Endothelial cell (in vitro differentiated cells): ENCODE data around the gene CDC42. TPM values are rescaled to one million over a fixed set of nuclear protein-coding genes. Genes with fewer than 3 reads are reported as not detected.
"Not testable (repeated sequence)": the region's sequence is repeated elsewhere in the genome, so short reads cannot be mapped to it uniquely, and the experiment has no call there.

Source experiments
- DNase-seq: peaks from one replicate; pipeline ENCODE4 v3.0.0; 2021; ENCODE audit warnings: low spot score
- H3K27ac Mint-ChIP-seq: one replicate; pipeline ENCODE4 v1.8.0; 2021; ENCODE audit warnings: mixed read lengths, inconsistent platforms; ENCODE audit not compliant: unreplicated experiment
- H3K27me3 Mint-ChIP-seq: one replicate; pipeline ENCODE4 v1.8.0; 2021; ENCODE audit warnings: mild to moderate bottlenecking, moderate library complexity, mixed read lengths, inconsistent platforms; ENCODE audit not compliant: unreplicated experiment
- H3K36me3 Mint-ChIP-seq: one replicate; pipeline ENCODE4 v1.8.0; 2021; ENCODE audit warnings: mild to moderate bottlenecking, low read depth, mixed read lengths, inconsistent platforms; ENCODE audit not compliant: unreplicated experiment
- H3K4me1 Mint-ChIP-seq: one replicate; pipeline ENCODE4 v1.8.0; 2021; ENCODE audit warnings: mild to moderate bottlenecking, mixed read lengths, inconsistent platforms; ENCODE audit not compliant: unreplicated experiment
- H3K4me3 Mint-ChIP-seq: one replicate; pipeline ENCODE4 v1.8.0; 2021; ENCODE audit warnings: mild to moderate bottlenecking, mixed read lengths, inconsistent platforms; ENCODE audit not compliant: unreplicated experiment
- H3K9me3 Mint-ChIP-seq: one replicate; pipeline ENCODE4 v1.8.0; 2021; ENCODE audit warnings: mixed read lengths, inconsistent platforms; ENCODE audit not compliant: unreplicated experiment
- total RNA-seq: library from RNA; stranded (reverse); fragmentation: NEBNext Ultra II Directional; extraction: Animal tissue kit (Norgen Biotek cat#: 25700); gene quantifications from one replicate; pipeline ENCODE4 v1.2.1, GENCODE V29; 2021; ENCODE audit not compliant: unreplicated experiment
- TF ChIP-seq, protein P1 (sequence below): fragments of 200-600 bp; sonication (generic); IDR thresholded peaks from one replicate; pipeline ENCODE4 v1.5.0; 2021; ENCODE audit warnings: antibody characterized with exemption; ENCODE audit not compliant: unreplicated experiment

CDC42 gene
- total RNA-seq, 1 donor from 2014 or later: 370 TPM

DNA sequence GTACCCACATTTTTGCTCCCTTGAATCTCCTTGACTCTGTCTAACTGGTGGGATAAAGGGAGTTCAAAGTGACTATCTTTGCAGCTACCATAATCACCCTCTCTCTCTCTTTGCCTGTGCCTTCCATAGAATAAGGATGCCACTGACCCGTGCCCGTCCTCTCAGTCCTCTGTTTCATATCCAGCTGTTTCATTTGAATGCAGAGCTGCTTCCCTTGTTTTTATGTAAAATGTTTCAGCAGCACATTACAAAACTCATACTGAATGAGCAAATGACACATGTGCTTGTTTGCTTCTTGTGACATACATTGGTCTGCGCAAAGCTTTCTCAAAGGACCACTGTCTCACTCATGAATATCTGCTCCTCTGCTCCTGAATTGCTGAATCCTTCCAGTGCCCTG, 38.4 kb downstream of the CDC42 start:
- Mint-ChIP-seq H3K4me3 (peak overlapping the region; percentile 31), H3K9me3 (no peaks in the 10 kb centered on the region), H3K27me3 (peaks cover 2% of the 10 kb centered on the region), H3K4me1 (peaks cover 65% of the 10 kb centered on the region), H3K27ac (peak overlapping the region; percentile 93), H3K36me3 (peaks cover 25% of the 10 kb centered on the region)
- TF ChIP-seq, protein P1, sequence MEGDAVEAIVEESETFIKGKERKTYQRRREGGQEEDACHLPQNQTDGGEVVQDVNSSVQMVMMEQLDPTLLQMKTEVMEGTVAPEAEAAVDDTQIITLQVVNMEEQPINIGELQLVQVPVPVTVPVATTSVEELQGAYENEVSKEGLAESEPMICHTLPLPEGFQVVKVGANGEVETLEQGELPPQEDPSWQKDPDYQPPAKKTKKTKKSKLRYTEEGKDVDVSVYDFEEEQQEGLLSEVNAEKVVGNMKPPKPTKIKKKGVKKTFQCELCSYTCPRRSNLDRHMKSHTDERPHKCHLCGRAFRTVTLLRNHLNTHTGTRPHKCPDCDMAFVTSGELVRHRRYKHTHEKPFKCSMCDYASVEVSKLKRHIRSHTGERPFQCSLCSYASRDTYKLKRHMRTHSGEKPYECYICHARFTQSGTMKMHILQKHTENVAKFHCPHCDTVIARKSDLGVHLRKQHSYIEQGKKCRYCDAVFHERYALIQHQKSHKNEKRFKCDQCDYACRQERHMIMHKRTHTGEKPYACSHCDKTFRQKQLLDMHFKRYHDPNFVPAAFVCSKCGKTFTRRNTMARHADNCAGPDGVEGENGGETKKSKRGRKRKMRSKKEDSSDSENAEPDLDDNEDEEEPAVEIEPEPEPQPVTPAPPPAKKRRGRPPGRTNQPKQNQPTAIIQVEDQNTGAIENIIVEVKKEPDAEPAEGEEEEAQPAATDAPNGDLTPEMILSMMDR: no peak
- DNase-seq: no peak

DNA sequence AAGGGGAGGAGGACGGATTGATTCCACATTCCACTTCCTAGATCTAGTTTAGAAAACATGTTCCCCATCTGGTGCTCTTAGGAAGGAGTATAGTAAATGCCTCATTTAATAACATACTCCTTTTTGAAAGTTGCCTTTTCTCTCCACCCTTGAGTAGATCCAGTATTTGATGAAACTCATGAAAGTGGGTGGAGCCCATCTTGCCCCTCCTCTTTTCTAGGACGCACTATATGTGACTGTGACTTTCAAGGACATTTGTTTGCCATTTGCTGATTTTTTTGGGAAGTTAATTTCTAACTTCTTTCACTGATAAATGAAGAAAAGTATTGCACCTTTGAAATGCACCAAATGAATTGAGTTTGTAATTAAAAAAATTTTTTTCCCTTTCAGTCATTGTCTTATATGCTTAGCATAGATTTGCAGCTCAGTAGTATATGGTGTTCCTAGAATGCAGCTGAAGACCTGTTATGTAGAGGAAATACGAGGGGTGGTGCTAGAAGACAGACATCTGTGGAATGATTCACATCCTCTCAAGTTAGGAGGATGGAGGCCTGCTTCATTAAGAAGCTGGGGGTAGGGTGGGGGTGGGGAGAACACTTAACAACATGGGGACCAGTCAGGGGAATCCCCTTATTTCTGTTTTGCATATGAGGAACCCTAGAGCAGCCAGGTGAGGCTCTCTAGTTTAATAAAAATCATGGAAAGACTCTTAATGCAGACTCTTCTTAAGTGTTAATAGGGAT, 39.7 kb downstream of the CDC42 start:
- not testable (repeated sequence) for DNase-seq, H3K27ac Mint-ChIP-seq, H3K27me3 Mint-ChIP-seq, H3K9me3 Mint-ChIP-seq, H3K4me3 Mint-ChIP-seq
- Mint-ChIP-seq H3K4me1 (peaks cover 57% of the 10 kb centered on the region), H3K36me3 (peaks cover 26% of the 10 kb centered on the region)

DNA sequence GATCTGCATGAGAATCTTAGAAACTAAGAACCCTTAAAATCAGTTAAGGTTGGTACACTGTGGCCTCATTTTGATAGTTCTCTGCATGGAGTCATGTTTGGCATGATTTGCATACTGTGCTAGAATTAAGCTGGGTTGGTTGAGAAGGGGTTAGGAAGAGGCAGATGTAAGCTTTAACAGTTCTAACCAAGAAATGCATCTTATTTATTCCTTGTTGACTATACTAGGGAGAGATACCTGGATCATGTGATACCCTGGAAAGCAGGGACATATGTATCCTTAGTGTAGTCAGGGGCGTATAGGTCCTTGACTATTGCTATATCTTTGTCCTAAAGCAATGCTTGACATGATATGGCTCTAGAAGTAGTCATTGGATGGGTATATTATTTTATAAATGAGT, 41.0 kb downstream of the CDC42 start:
- TF ChIP-seq, protein P1: no peak
- DNase-seq: no peak
- H3K27ac Mint-ChIP-seq: peak overlapping the region; percentile 67
- peak overlapping the region; percentile 60 for H3K4me3 Mint-ChIP-seq
- H3K36me3 Mint-ChIP-seq: peaks cover 26% of the 10 kb centered on the region
- H3K9me3 Mint-ChIP-seq: no peaks in the 10 kb centered on the region
- H3K27me3 Mint-ChIP-seq: peaks cover 6% of the 10 kb centered on the region
- peaks cover 49% of the 10 kb centered on the region for H3K4me1 Mint-ChIP-seq

DNA sequence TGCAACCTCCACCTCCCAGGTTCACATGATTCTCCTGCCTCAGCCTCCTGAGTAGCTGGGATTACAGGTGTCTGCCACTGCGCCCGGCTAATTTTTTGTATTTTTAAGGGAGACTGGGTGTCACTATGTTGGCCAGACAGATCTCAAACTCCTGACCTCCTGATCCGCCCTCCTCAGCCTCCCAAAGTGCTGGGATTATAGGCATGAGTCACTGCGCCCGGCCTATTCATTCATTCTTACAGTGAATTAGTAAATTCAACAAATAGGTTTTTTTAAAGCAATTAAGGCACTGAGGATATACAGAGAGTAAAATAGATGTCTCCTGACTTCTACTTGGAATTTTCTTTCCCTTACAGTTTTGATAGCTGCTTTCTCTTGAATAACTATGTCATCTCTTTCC, 43.5 kb downstream of the CDC42 start:
- Mint-ChIP-seq H3K27ac (no peak overlapping the region), H3K36me3 (peaks cover 19% of the 10 kb centered on the region), H3K4me1 (peaks cover 37% of the 10 kb centered on the region), H3K9me3 (no peaks in the 10 kb centered on the region), H3K27me3 (peaks cover 6% of the 10 kb centered on the region), H3K4me3 (no peak overlapping the region)
- TF ChIP-seq, protein P1: no peak
- DNase-seq: no peak

DNA sequence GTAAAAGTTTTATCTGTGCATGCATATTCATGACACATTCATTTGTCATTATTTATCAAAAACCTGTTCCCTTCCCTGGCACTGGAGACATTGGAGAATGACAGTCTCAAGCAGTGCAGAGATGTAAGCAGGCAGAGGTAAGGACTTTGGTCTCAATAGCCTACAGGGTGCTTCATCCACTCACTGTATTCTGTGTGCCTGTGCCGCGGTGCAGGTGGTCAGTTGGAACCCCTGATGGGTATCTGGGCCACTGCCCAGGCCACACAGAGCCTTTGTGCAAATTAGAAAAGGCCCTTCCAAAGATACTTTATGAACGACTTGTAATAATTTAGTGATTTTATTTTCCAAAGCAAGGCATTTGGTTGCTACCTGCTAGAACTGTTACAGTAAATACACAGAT, 44.0 kb downstream of the CDC42 start:
- Mint-ChIP-seq H3K9me3 (no peaks in the 10 kb centered on the region), H3K4me3 (no peak overlapping the region), H3K27ac (no peak overlapping the region), H3K4me1 (peaks cover 37% of the 10 kb centered on the region), H3K27me3 (peaks cover 6% of the 10 kb centered on the region), H3K36me3 (peaks cover 20% of the 10 kb centered on the region)
- TF ChIP-seq, protein P1: no peak
- DNase-seq: no peak
